ENCODE data around the gene CCNH. TPM values are rescaled to one million over a fixed set of nuclear protein-coding genes. Genes with fewer than 3 reads are reported as not detected.

CCNH gene
- total RNA-seq, 1 experiment from 2014 or later, result 63.2 TPM

GRCh38 chr5:87452837-87453236 is 40.1 kb upstream of the CCNH start:
- Histone ChIP-seq H3K27me3 (ENCODE audit: insufficient read depth, low read length) (no peaks in the 10 kb centered on the region; the same call in 1 of the 2 replicates), H3K4me3 (replicated peaks in 1 of 2; ENCODE audit: low read depth in 1 of 2, low read length in 2 of 2) (no peak overlapping the region), H4K20me1 (ENCODE audit: insufficient read depth) (no peaks in the 10 kb centered on the region), H3K9me2 (ENCODE audit: insufficient read depth) (no peaks in the 10 kb centered on the region), H3K36me3 (ENCODE audit: control insufficient read depth in 1 of 2, insufficient read depth in 2 of 2, low read length in 2 of 2) (no peaks in the 10 kb centered on the region), H3K27ac (ENCODE audit: low read depth, low read length) (no peak overlapping the region), H3K4me1 (ENCODE audit: control insufficient read depth in 1 of 2, insufficient read depth in 2 of 2, low read length in 2 of 2) (no peaks in the 10 kb centered on the region), H3K4me2 (ENCODE audit: low read length) (no peak overlapping the region), H3K79me2 (ENCODE audit: insufficient read depth, low read length) (no peaks in the 10 kb centered on the region), H3K9ac (ENCODE audit: low read length) (no peak overlapping the region), H2AFZ (ENCODE audit: low read depth, low read length, poor library complexity, severe bottlenecking) (no peak overlapping the region), H3K9me3 (ENCODE audit: control insufficient read depth in 1 of 2, insufficient read depth in 1 of 2, low read depth in 1 of 2, low read length in 2 of 2) (no peaks in the 10 kb centered on the region)
- TF ChIP-seq YY1 (IDR thresholded peaks at IDR 0.05; ENCODE audit: extremely low read depth, insufficient replicate concordance, low read depth, low read length) (no peak), POLR2A (IDR thresholded peaks at IDR 0.05; ENCODE audit: borderline replicate concordance, extremely low read depth, insufficient read depth, insufficient read length) (no peak), TCF7L2 (IDR thresholded peaks at IDR 0.05; ENCODE audit: borderline replicate concordance, extremely low read depth, insufficient read depth, insufficient read length) (no peak), POLR2AphosphoS5 (IDR thresholded peaks at IDR 0.05; ENCODE audit: low read depth, low read length) (no peak), ZNF274 (IDR thresholded peaks at IDR 0.05; ENCODE audit: low read depth, low read length) (no peak), SIN3A (IDR thresholded peaks at IDR 0.05; ENCODE audit: low read depth) (no peak), RAD21 (IDR thresholded peaks at IDR 0.05; ENCODE audit: low read depth) (no peak), ZBTB33 (IDR thresholded peaks at IDR 0.05; ENCODE audit: extremely low read depth, insufficient replicate concordance, low read length) (no peak), EGR1 (IDR thresholded peaks at IDR 0.05; ENCODE audit: low read depth) (no peak), REST (IDR thresholded peaks at IDR 0.05; ENCODE audit: low read depth) (no peak), CTCF (IDR thresholded peaks at IDR 0.05 in 2 of 3, conservative IDR thresholded peaks at IDR 0.05 in 1 of 3; ENCODE audit: borderline replicate concordance in 1 of 3, insufficient read depth in 1 of 3, low read depth in 2 of 3, low read length in 2 of 3) (no peak), SP1 (IDR thresholded peaks at IDR 0.05; ENCODE audit: low read depth) (no peak), EZH2phosphoT487 (IDR thresholded peaks at IDR 0.05; ENCODE audit: borderline replicate concordance) (no peak), MAX (IDR thresholded peaks at IDR 0.05) (no peak)
- ChIA-PET RAD21 (ENCODE audit: low non-redundant PET in 1 of 2, low total read pairs in 2 of 2, uncharacterized antibody in 2 of 2, unreplicated experiment in 2 of 2) (no interaction called here), CTCF (no interaction called here), POLR2A (no interaction called here)
- ATAC-seq (no peak), DNase-seq (ENCODE audit: low read depth, low spot score) (no peak)
- BruUV-seq (replicated peaks), result no TSS peak
- intact Hi-C loops (cut with micrococcal nuclease), result no loop called here

Measured in HCT116 (cell line).